Activated naive CD4-positive, alpha-beta T cell treated with anti-CD3 and anti-CD28 coated beads, Interleukin-2, amount 10 ng/mL, durations not matched to agents 7 days and 5 days (primary cell): ENCODE results near the gene AKAP17A.
"Not testable (repeated sequence)": the region's sequence is repeated elsewhere in the genome, so short reads cannot be mapped to it uniquely, and the experiment has no call there.

ENCODE experiments used
- CTCF ChIA-PET: fragments of 350-600 bp; sonication (Branson Sonifier 250); formaldehyde crosslinking; loops from one replicate; lab custom pipeline; 2021; ENCODE audit warnings: antibody characterized with exemption; lab: Charles Lee
- DNase-seq: peaks from one replicate; pipeline ENCODE4 v3.0.0-alpha.2; 2020
- H3K27ac Mint-ChIP-seq: one replicate; pipeline ENCODE4 v1.8.0; 2021; ENCODE audit warnings: mild to moderate bottlenecking, moderate library complexity, mixed read lengths
- H3K27me3 Mint-ChIP-seq: one replicate; pipeline ENCODE4 v1.8.0; 2021; ENCODE audit warnings: mild to moderate bottlenecking, mixed read lengths
- H3K36me3 Mint-ChIP-seq: one replicate; pipeline ENCODE4 v1.8.0; 2021; ENCODE audit warnings: mixed read lengths
- H3K4me1 Mint-ChIP-seq: one replicate; pipeline ENCODE4 v1.8.0; 2021; ENCODE audit warnings: mixed read lengths
- H3K4me3 Mint-ChIP-seq: one replicate; pipeline ENCODE4 v1.8.0; 2021; ENCODE audit warnings: mild to moderate bottlenecking, moderate library complexity, mixed read lengths
- H3K9me3 Mint-ChIP-seq: one replicate; pipeline ENCODE4 v1.8.0; 2021; ENCODE audit warnings: mixed read lengths

AKAP17A gene

DNA sequence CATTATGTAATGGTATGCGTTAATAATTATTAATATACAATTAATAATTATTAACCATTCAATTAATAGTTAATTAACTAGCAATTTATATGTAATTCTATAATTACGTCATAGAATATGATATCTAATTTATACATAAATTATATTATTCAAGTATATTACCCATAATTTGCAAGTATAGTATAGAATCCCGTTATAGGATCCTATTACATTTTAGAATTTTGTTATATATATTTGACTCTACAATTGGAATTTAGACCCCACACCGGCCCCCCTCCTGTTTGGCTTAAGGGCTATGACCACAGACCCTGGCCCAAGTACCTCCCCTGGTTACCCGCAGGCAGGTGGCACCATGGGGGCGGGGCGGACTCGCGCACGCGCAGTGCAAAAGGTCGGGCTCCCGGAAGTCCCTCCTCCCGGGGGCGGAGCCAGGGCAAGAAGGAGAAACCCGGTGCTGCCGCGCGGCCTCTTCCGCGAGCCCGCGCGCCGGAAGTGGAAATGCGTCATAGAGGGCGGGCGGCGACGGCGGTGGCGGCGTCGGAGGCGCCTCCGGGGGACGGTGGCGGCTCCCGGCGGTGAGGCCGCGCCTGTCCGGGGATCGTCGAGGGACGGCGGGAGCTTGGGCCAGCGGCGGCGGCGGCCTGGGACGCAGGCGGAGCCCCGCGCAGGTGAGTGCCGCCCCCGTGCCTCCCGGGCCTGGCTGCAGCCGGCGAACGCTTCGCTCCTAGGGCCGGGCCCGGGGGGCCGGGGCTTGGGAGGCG lies at the start of gene AKAP17A:
TSS of gene AKAP17A (plus strand) at position 503 of the 761 bp plus-strand sequence. CDS start 1,859 bp downstream, outside the sequence.
- Mint-ChIP-seq H3K36me3 (peaks cover 36% of the 10 kb centered on the region), H3K4me1 (peaks cover 32% of the 10 kb centered on the region), H3K27ac (peak within 1 kb of the TSS; percentile 93), H3K9me3 (peaks cover 3% of the 10 kb centered on the region), H3K27me3 (no peaks in the 10 kb centered on the region), H3K4me3 (peak within 1 kb of the TSS; percentile 91)
- CTCF ChIA-PET, result no interaction called here
- DNase-seq, result peak; percentile 96

DNA sequence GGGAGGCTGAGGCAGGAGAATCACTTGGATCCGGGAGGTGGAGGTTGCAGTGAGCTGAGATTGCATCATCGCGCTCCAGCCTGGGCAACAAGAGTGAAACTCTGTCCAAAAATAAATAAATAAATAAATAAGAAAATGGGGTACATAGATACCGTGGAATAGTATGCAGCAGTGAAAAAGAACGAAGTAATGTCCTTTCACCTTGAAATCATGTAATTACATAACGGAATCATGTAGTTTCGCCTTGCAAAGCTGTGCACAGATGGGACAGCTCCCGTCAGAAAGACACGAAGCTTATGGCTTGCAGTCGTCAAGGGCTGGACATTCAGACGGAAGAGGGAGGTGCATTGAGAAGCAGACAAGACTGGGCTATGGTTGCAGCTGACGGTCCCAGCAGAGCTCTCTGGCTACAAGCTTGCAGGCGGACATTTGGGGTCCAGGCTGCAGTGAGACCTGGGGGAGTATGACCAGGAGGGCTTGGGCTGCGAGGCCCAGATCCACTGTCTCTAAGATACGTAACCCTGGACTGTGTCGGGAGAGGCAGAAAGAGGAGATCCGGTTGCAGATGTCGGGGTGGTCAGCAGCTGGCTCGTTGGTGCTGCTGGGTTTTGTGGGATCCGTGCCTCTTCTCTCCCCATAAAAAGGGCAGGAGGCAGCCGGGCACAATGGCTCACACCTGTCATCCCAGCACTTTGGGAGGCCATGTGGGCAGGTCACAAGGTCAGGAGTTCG lies 48.2 kb upstream of the AKAP17A start:
- H3K27me3 Mint-ChIP-seq, result no peaks in the 10 kb centered on the region
- no peak for DNase-seq
- peaks cover 10% of the 10 kb centered on the region for H3K9me3 Mint-ChIP-seq
- H3K4me1 Mint-ChIP-seq, result peaks cover 13% of the 10 kb centered on the region
- H3K36me3 Mint-ChIP-seq, result peaks cover 7% of the 10 kb centered on the region
- CTCF ChIA-PET, result no interaction called here
- H3K27ac Mint-ChIP-seq, result no peak overlapping the region
- no peak overlapping the region for H3K4me3 Mint-ChIP-seq

DNA sequence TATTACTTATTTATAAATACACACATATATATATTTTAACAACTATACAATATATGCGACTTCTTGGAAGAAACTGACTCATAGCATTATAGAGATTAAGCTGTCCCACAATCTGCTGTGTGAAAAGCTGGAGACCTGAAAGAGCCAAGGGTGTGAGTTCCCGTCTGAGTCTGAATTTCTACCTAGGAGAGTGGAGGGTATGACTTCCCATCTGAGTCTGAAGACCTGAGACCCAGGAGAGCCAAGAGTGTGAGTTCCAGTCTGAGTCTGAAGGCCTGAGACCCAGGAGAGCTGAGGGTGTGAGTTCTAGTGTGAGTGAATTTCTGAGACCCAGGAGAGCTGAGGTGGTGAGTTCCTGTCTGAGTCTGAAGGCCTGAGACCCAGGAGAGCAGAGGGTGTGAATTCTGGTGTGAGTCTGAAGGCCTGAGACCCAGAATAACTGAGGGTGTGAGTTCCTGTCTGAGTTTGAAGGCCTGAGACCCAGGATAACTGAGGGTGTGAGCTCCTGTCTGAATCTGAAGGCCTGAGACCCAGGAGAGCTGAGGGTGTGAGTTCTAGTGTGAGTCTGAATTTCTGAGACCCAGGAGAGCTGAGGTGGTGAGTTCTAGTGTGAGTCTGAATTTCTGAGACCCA lies 45.5 kb upstream of the AKAP17A start:
- CTCF ChIA-PET, result no interaction called here
- peak overlapping the region; percentile 2 for H3K27ac Mint-ChIP-seq
- H3K27me3 Mint-ChIP-seq, result no peaks in the 10 kb centered on the region
- H3K9me3 Mint-ChIP-seq, result peaks cover 16% of the 10 kb centered on the region
- peaks cover 13% of the 10 kb centered on the region for H3K4me1 Mint-ChIP-seq
- no peak overlapping the region for H3K4me3 Mint-ChIP-seq
- no peak for DNase-seq
- H3K36me3 Mint-ChIP-seq, result peaks cover 12% of the 10 kb centered on the region

- peaks cover 17% of the 10 kb centered on the region for H3K9me3 Mint-ChIP-seq
- peaks cover 4% of the 10 kb centered on the region for H3K27me3 Mint-ChIP-seq
- H3K4me1 Mint-ChIP-seq, result peaks cover 22% of the 10 kb centered on the region
- no peak overlapping the region for H3K27ac Mint-ChIP-seq
- DNase-seq, result no peak
- H3K4me3 Mint-ChIP-seq, result no peak overlapping the region
- H3K36me3 Mint-ChIP-seq, result peaks cover 14% of the 10 kb centered on the region
- CTCF ChIA-PET, result no interaction called here
Observed at GRCh38 chrX:1546691-1547251, 44.6 kb upstream of the AKAP17A start.

DNA sequence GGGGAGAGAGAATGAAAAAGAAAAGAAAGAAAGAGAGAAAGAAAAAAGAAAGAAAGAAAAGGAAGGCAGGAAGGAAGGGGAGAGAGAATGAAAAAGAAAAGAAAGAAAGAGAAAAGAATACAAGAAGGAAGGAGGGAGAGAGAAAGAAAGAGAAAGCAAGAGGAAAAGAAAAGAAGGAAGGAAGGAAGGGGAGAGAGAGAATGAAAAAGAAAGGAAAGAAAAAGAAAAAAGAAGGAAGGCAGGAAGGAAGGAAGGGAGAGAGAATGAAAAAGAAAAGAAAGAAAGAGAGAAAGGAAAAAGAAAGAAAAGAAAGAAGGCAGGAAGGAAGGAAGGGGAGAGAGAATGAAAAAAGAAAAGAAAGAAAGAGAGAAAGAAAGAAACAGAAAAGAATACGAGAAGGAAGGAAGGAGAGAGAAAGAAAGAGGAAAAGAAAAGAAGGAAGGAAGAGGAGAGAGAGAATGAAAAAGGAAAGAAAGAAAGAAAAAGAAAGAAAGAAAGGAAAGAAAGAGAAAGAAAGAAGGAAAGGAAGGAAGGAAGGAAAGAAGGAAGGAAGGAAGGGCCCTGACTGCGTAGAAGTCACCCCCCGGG lies 39.4 kb upstream of the AKAP17A start:
- no peak for DNase-seq
- Mint-ChIP-seq H3K9me3 (peaks cover 29% of the 10 kb centered on the region), H3K4me1 (peaks cover 58% of the 10 kb centered on the region), H3K27ac (peak overlapping the region; percentile 82), H3K27me3 (peaks cover 10% of the 10 kb centered on the region), H3K36me3 (peaks cover 33% of the 10 kb centered on the region), H3K4me3 (no peak overlapping the region)
- CTCF ChIA-PET, result no interaction called here

GRCh38 chrX:1554469-1555210 lies 36.8 kb upstream of the AKAP17A start:
- Mint-ChIP-seq H3K36me3 (peaks cover 29% of the 10 kb centered on the region), H3K4me3 (peak overlapping the region; percentile 41), H3K9me3 (peaks cover 25% of the 10 kb centered on the region), H3K27me3 (peaks cover 10% of the 10 kb centered on the region), H3K4me1 (peaks cover 69% of the 10 kb centered on the region), H3K27ac (peak overlapping the region; percentile 96)
- DNase-seq, result peak; percentile 82
- CTCF ChIA-PET, result no interaction called here

GRCh38 chrX:1555370-1555769 lies 36.0 kb upstream of the AKAP17A start:
- peaks cover 25% of the 10 kb centered on the region for H3K9me3 Mint-ChIP-seq
- no peak for DNase-seq
- CTCF ChIA-PET, result no interaction called here
- H3K27ac Mint-ChIP-seq, result peak overlapping the region; percentile 96
- peaks cover 10% of the 10 kb centered on the region for H3K27me3 Mint-ChIP-seq
- peaks cover 29% of the 10 kb centered on the region for H3K36me3 Mint-ChIP-seq
- peak overlapping the region; percentile 41 for H3K4me3 Mint-ChIP-seq
- H3K4me1 Mint-ChIP-seq, result peaks cover 69% of the 10 kb centered on the region

DNA sequence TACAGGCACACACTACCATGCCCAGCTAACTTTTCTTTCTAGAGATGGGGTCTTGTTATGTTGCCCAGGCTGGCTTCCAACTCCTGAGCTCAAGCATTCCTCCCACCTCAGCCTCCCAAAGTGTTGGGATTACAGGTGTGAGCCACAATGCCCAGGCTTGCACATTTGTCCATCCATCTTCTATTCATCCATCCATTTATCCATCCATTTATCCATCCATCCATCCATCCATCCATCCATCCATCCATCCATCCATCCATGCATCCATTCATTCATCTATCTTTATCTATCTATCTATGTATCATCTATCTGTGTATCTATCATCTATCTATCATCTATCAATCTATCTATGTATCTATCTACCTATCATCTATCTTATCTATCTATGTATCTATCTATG lies 34.0 kb upstream of the AKAP17A start:
- H3K27me3 Mint-ChIP-seq, DNase-seq, H3K4me3 Mint-ChIP-seq, CTCF ChIA-PET: not testable (repeated sequence)
- Mint-ChIP-seq H3K27ac (peak overlapping the region; percentile 68), H3K9me3 (peaks cover 16% of the 10 kb centered on the region), H3K36me3 (peaks cover 20% of the 10 kb centered on the region), H3K4me1 (peaks cover 66% of the 10 kb centered on the region)

- DNase-seq, result no peak
- Mint-ChIP-seq H3K27me3 (peaks cover 9% of the 10 kb centered on the region), H3K4me3 (no peak overlapping the region), H3K9me3 (peaks cover 12% of the 10 kb centered on the region), H3K36me3 (peaks cover 14% of the 10 kb centered on the region), H3K27ac (no peak overlapping the region), H3K4me1 (peaks cover 61% of the 10 kb centered on the region)
- CTCF ChIA-PET, result no interaction called here
Observed at GRCh38 chrX:1558761-1559468, 32.5 kb upstream of the AKAP17A start.

DNA sequence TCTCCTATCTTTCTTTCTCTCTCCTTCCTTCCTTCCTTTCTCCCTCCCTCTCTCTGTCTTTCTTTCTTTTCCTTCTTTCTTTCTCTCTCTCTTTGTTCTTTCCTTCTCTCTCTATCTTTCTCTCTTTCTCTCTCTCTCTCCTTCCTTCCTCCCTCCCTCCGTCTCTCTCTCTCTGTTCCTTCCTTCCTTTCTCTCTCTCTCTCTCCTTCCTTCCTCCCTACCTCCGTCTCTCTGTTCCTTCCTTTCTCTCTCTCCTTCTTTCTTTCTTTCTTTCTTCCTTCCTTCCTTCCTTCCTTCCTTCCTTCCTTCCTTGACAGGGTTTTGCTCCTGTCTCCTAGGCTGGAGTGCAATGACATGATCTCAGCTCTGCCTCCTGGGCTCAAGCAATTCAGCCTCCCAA lies 30.2 kb upstream of the AKAP17A start:
- Mint-ChIP-seq H3K27me3 (peaks cover 9% of the 10 kb centered on the region), H3K4me3 (no peak overlapping the region), H3K27ac (peak overlapping the region; percentile 45), H3K36me3 (peaks cover 1% of the 10 kb centered on the region), H3K9me3 (peaks cover 2% of the 10 kb centered on the region), H3K4me1 (peaks cover 57% of the 10 kb centered on the region)
- CTCF ChIA-PET, result no interaction called here
- DNase-seq, result no peak

GRCh38 chrX:1564077-1564476 lies 27.3 kb upstream of the AKAP17A start:
- H3K36me3 Mint-ChIP-seq, H3K9me3 Mint-ChIP-seq, DNase-seq, H3K27ac Mint-ChIP-seq, CTCF ChIA-PET, H3K27me3 Mint-ChIP-seq, H3K4me3 Mint-ChIP-seq: not testable (repeated sequence)
- H3K4me1 Mint-ChIP-seq, result peaks cover 50% of the 10 kb centered on the region

DNA sequence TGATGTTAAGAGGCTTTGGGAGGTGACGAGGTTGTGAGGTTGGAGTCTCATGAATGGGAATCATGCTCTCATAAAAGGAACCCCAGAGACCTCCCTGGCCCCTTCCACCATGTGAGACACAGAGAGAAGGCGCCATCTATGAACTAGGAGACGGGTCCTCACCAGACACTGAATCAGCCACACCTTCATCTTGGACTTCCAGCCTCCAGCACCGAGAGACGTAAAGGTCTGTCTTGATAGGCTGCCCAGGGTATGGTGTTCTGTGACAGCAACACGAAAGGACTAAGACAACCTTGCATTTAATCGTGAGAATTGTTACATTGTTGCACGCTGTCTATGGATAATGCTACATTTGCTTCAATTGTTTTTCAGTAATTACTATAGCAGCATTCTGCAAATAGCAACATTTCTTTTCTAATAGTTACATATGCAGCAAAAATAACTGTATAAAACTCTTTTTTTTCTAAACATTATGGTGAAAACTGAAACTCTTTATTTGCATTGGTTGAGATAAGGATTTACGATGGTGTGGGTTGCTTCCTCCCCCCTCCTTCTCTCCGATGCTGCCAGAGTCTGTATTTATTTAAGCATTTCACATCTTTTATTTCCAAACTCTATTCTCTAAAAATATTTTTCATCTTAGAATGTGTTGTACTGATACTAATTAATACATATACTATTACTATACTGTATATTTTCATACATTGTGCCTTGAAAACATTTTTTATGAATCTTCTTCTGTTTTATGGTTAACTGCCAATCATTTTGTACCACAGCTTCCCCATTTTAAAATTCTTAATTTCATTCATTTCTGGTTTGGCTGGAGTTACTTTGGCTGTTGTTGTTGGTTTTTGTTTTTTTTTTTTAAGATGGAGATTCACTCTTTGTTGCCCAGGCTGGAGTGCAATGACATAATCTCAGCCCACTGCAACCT lies 26.4 kb upstream of the AKAP17A start:
- no peaks in the 10 kb centered on the region for H3K9me3 Mint-ChIP-seq
- H3K4me1 Mint-ChIP-seq, result peaks cover 54% of the 10 kb centered on the region
- peaks cover 3% of the 10 kb centered on the region for H3K36me3 Mint-ChIP-seq
- DNase-seq, result no peak
- H3K4me3 Mint-ChIP-seq, result no peak overlapping the region
- CTCF ChIA-PET, result no interaction called here
- no peak overlapping the region for H3K27ac Mint-ChIP-seq
- H3K27me3 Mint-ChIP-seq, result peaks cover 9% of the 10 kb centered on the region
